ENCODE data around the gene DBNL. TPM values are rescaled to one million over a fixed set of nuclear protein-coding genes. Genes with fewer than 3 reads are reported as not detected.

Gene DBNL
- total RNA-seq, 1 experiment from 2014 or later, result 171 TPM

GRCh38 chr7:44098092-44099068, 53.9 kb downstream of the DBNL start:
- DNase-seq (ENCODE audit: low spot score), result no peak

- DNase-seq (ENCODE audit: low spot score), result no peak
Measured at GRCh38 chr7:44099669-44100068, 55.2 kb downstream of the DBNL start.

- DNase-seq (ENCODE audit: low spot score), result peak; percentile 62
Measured at GRCh38 chr7:44100458-44101302, 56.2 kb downstream of the DBNL start.

GRCh38 chr7:44101303-44101965, 56.9 kb downstream of the DBNL start:
- no peak for DNase-seq (ENCODE audit: low spot score)

GRCh38 chr7:44101966-44102845, 57.7 kb downstream of the DBNL start:
- peak; percentile 56 for DNase-seq (ENCODE audit: low spot score)

- DNase-seq (ENCODE audit: low spot score), result no peak
Measured at GRCh38 chr7:44102846-44103565, 58.5 kb downstream of the DBNL start.

- no peak for DNase-seq (ENCODE audit: low spot score)
Measured at GRCh38 chr7:44103566-44103922, 59.0 kb downstream of the DBNL start.

- no peak for DNase-seq (ENCODE audit: low spot score)
Measured at GRCh38 chr7:44103923-44104859, 59.7 kb downstream of the DBNL start, which contains the start of gene AEBP1. AEBP1 (plus strand) TSS chr7:44104345; CDS start chr7:44104666, 321 bp downstream.

GRCh38 chr7:44104860-44105771, 60.6 kb downstream of the DBNL start:
- DNase-seq (ENCODE audit: low spot score), result peak; percentile 85

- no peak for DNase-seq (ENCODE audit: low spot score)
Measured at GRCh38 chr7:44105832-44106231, 61.3 kb downstream of the DBNL start.

GRCh38 chr7:44106311-44107065, 62.0 kb downstream of the DBNL start:
- DNase-seq (ENCODE audit: low spot score), result no peak

GRCh38 chr7:44107116-44107960, 62.8 kb downstream of the DBNL start:
- DNase-seq (ENCODE audit: low spot score), result no peak

GRCh38 chr7:44107961-44108767, 63.7 kb downstream of the DBNL start:
- DNase-seq (ENCODE audit: low spot score), result no peak

- DNase-seq (ENCODE audit: low spot score), result no peak
Measured at GRCh38 chr7:44108768-44109750, 64.6 kb downstream of the DBNL start.

Measured in A172 (cell line).